GM19193 (cell line): ENCODE measurements around the gene GIPC1.

Experiments
- POLR2A ChIP-seq: IDR thresholded peaks from 4 replicates; pipeline ENCODE4 v1.6.1; 2011; ENCODE audit not compliant: insufficient read depth, insufficient read length; ENCODE audit errors: extremely low read depth

GIPC1 gene

GRCh38 chr19:14479975-14480699 is 15.8 kb downstream of the GIPC1 start:
- TF ChIP-seq POLR2A, result no peak

- no peak for TF ChIP-seq POLR2A
Measured at GRCh38 chr19:14479309-14479974, 16.5 kb downstream of the GIPC1 start.

- no peak for TF ChIP-seq POLR2A
Measured at GRCh38 chr19:14478113-14478545, 17.8 kb downstream of the GIPC1 start.

- TF ChIP-seq POLR2A, result no peak
Measured at GRCh38 chr19:14477418-14478112, 18.4 kb downstream of the GIPC1 start.

- TF ChIP-seq POLR2A, result no peak
Measured at GRCh38 chr19:14476673-14477401, 19.1 kb downstream of the GIPC1 start.

GRCh38 chr19:14476327-14476672 is 19.6 kb downstream of the GIPC1 start:
- no peak for TF ChIP-seq POLR2A

GRCh38 chr19:14475251-14476073 is 20.5 kb downstream of the GIPC1 start, which contains the start of gene PTGER1:
Gene PTGER1, minus strand, starts transcription at chr19:14475354. Its CDS starts 1,034 bp downstream, at chr19:14474320.
- TF ChIP-seq POLR2A, result no peak

- no peak for TF ChIP-seq POLR2A
Measured at GRCh38 chr19:14474827-14475226, 21.1 kb downstream of the GIPC1 start.

- TF ChIP-seq POLR2A, result no peak
Measured at GRCh38 chr19:14473978-14474578, 21.8 kb downstream of the GIPC1 start.

GRCh38 chr19:14473073-14473977 is 22.6 kb downstream of the GIPC1 start:
- TF ChIP-seq POLR2A, result no peak

GRCh38 chr19:14472202-14472938 is 23.6 kb downstream of the GIPC1 start:
- no peak for TF ChIP-seq POLR2A
